H1 (cell line): ENCODE measurements around the gene MARK3. TPM values are rescaled to one million over a fixed set of nuclear protein-coding genes. Genes with fewer than 3 reads are reported as not detected.

Experiments
- ATF3 ChIP-seq: IDR thresholded peaks from 2 replicates; pipeline ENCODE4 v1.6.1; 2011; ENCODE audit warnings: low read depth, mild to moderate bottlenecking, low read length; ENCODE audit not compliant: insufficient read depth
- BCL11A ChIP-seq, 2 experiments: IDR thresholded peaks; one replicate each; pipeline ENCODE4 v1.6.1; 2011; ENCODE audit warnings: low read depth in 2 of 2, low read length in 2 of 2, mild to moderate bottlenecking in 2 of 2
- BRCA1 ChIP-seq: IDR thresholded peaks from 2 replicates; pipeline ENCODE4 v1.6.1; 2012; ENCODE audit warnings: low read depth, low read length, improper control_type of control experiment
- CBX8 ChIP-seq: fragments of 300-800, 300-1000 bp; sonication (generic); IDR thresholded peaks from 2 replicates; pipeline ENCODE4 v1.7.1; 2016; ENCODE audit warnings: low read depth, low read length, borderline replicate concordance
- CHD7 ChIP-seq: fragments of 300-600 bp; sonication (generic); IDR thresholded peaks from 2 replicates; pipeline ENCODE4 v1.7.1; 2012; ENCODE audit warnings: low read length, moderate library complexity, mild to moderate bottlenecking, inconsistent platforms; ENCODE audit not compliant: insufficient replicate concordance
- GABPA ChIP-seq: IDR thresholded peaks from 2 replicates; pipeline ENCODE4 v1.6.1; 2011; ENCODE audit warnings: mild to moderate bottlenecking, low read length, moderate library complexity, borderline replicate concordance; ENCODE audit not compliant: insufficient read depth
- NANOG ChIP-seq: IDR thresholded peaks from 2 replicates; pipeline ENCODE4 v1.6.1; 2011; ENCODE audit warnings: low read length, low read depth, mild to moderate bottlenecking, inconsistent platforms; ENCODE audit not compliant: insufficient read depth, poor library complexity, severe bottlenecking
- RBBP5 ChIP-seq: IDR thresholded peaks from 2 replicates; pipeline ENCODE4 v1.7.1; 2012; ENCODE audit warnings: low read depth, mild to moderate bottlenecking, inconsistent platforms, low read length, moderate library complexity, borderline replicate concordance
- SIRT6 ChIP-seq: IDR thresholded peaks from one replicate; pipeline ENCODE4 v1.7.1; 2012; ENCODE audit warnings: low read length, inconsistent platforms
- TBP ChIP-seq: IDR thresholded peaks from 2 replicates; pipeline ENCODE4 v1.6.1; 2011; ENCODE audit warnings: low read depth, low read length, improper control_type of control experiment
- TCF12 ChIP-seq: IDR thresholded peaks from 2 replicates; pipeline ENCODE4 v1.6.1; 2011; ENCODE audit warnings: low read depth, mild to moderate bottlenecking, low read length
- ZNF274 ChIP-seq: IDR thresholded peaks from 2 replicates; pipeline ENCODE4 v1.7.0; 2012; ENCODE audit warnings: low read length, borderline replicate concordance; ENCODE audit errors: extremely low read depth
- polyA plus RNA-seq, 7 experiments: library from polyadenylated mRNA; depleted of rRNA in 3 of 7; stranded (reverse) in 5 of 7; unstranded in 2 of 7; fragments of >200 nt in 5 of 7; fragments of 200-250 nt in 2 of 7; gene quantifications; 1 replicate in 5 of 7; 2 replicates in 1 of 7; 4 replicates in 1 of 7; pipeline versions ENCODE4 v1.2.1 to v1.2.3, GENCODE V29; 2011 to 2013; ENCODE audit warnings: missing spikeins in 2 of 7, mixed read lengths in 2 of 7
- total RNA-seq: library from RNA; stranded (reverse); fragmentation: NEBNext Ultra II Directional; extraction: Animal tissue kit (Norgen Biotek cat#: 25700); gene quantifications from 2 replicates; pipeline ENCODE4 v1.2.1, GENCODE V29; 2021

Gene MARK3
- total and polyA plus RNA-seq, 2 of the 8 experiments (the other 6 are each of a cell fraction or from before 2014, with no cell fraction given), result 39.4 to 76.9 TPM

GRCh38 chr14:103491691-103492090, 106.5 kb downstream of the MARK3 start (continued):
- no peak for TF ChIP-seq CHD7
- no peak for TF ChIP-seq CBX8
- no peak for TF ChIP-seq TCF12
- TF ChIP-seq ATF3, result no peak
- no peak for TF ChIP-seq BRCA1
- no peak for TF ChIP-seq RBBP5
- TF ChIP-seq TBP, result no peak
- no peak for TF ChIP-seq NANOG
- TF ChIP-seq ZNF274, result no peak
- TF ChIP-seq SIRT6, result no peak
- no peak for TF ChIP-seq BCL11A (IDR thresholded peaks at IDR 0.05; ENCODE audit: low read depth in 2 of 2, low read length in 2 of 2)
- no peak for TF ChIP-seq GABPA
